H1 (cell line): ENCODE results near the gene MARK1. TPM values are rescaled to one million over a fixed set of nuclear protein-coding genes. Genes with fewer than 3 reads are reported as not detected.

Experiments used
- CTCF ChIA-PET: fragments of 300-600 bp; sonication (Branson Sonifier 250); formaldehyde crosslinking; loops from one replicate; lab custom pipeline; 2021; ENCODE audit not compliant: partially characterized antibody; lab: Charles Lee
- POLR2A ChIA-PET: fragments of 300-600 bp; sonication (Branson Sonifier 250); formaldehyde crosslinking; loops from one replicate; lab custom pipeline; 2021; ENCODE audit warnings: inconsistent platforms; ENCODE audit not compliant: partially characterized antibody; lab: Charles Lee
- DNase-seq, 2 experiments: peaks; one replicate each; pipeline versions ENCODE4 v3.0.0 to v3.0.0-alpha.2; 2010 to 2022; ENCODE audit warnings: low spot score in 2 of 2, low read depth in 1 of 2, mixed read lengths in 1 of 2
- FAIRE-seq: peaks from 2 replicates; lab custom pipeline; 2011; peaks lifted over from hg19 to GRCh38; lab: Jason Lieb, UNC
- H2AFZ ChIP-seq: 2 replicates; pipeline ENCODE4 v1.8.1; 2012; ENCODE audit warnings: low read length, inconsistent platforms
- H2AK5ac ChIP-seq: 2 replicates; pipeline ENCODE4 v1.6.1; 2013; ENCODE audit warnings: low read depth, low read length
- H2BK120ac ChIP-seq: replicated peaks from 2 replicates; pipeline ENCODE3; 2013; ENCODE audit warnings: low read depth, low read length, inconsistent platforms
- H2BK12ac ChIP-seq: 2 replicates; pipeline ENCODE4 v1.6.1; 2013; ENCODE audit warnings: low read depth, low read length
- H2BK15ac ChIP-seq: 2 replicates; pipeline ENCODE4 v1.6.1; 2013; ENCODE audit warnings: low read length
- H2BK20ac ChIP-seq: 2 replicates; pipeline ENCODE4 v1.6.1; 2013; ENCODE audit warnings: low read length
- H2BK5ac ChIP-seq: 2 replicates; pipeline ENCODE4 v1.6.1; 2013; ENCODE audit warnings: low read depth, low read length
- H3K14ac ChIP-seq: 2 replicates; pipeline ENCODE4 v1.6.1; 2013; ENCODE audit warnings: inconsistent platforms; ENCODE audit not compliant: insufficient read length
- H3K18ac ChIP-seq: 2 replicates; pipeline ENCODE4 v1.6.1; 2013; ENCODE audit warnings: low read length; ENCODE audit errors: extremely low read depth
- H3K23ac ChIP-seq: 2 replicates; pipeline ENCODE4 v1.6.1; 2013; ENCODE audit warnings: inconsistent platforms; ENCODE audit not compliant: insufficient read length
- H3K23me2 ChIP-seq: 2 replicates; pipeline ENCODE4 v1.6.1; 2013; ENCODE audit warnings: low read depth, low read length
- H3K27ac ChIP-seq: 2 replicates; pipeline ENCODE4 v1.6.1; 2011; ENCODE audit warnings: low read depth, low read length, inconsistent platforms
- H3K27me3 ChIP-seq, 4 experiments: replicated peaks in 1 of 4; 1 replicate in 1 of 4; 2 replicates in 3 of 4; pipeline versions ENCODE4 v1.6.1 to v1.8.1; 2011 to 2013; ENCODE audit warnings: low read length in 3 of 4, mild to moderate bottlenecking in 3 of 4, inconsistent platforms in 2 of 4, mixed read lengths in 2 of 4, moderate library complexity in 1 of 4; ENCODE audit not compliant: control insufficient read depth in 3 of 4, insufficient read depth in 3 of 4; ENCODE audit errors: extremely low read depth in 1 of 4
- H3K36me3 ChIP-seq, 4 experiments: 2 replicates each; pipeline versions ENCODE4 v1.6.1 to v1.8.1; 2011 to 2013; ENCODE audit warnings: mild to moderate bottlenecking in 4 of 4, low read length in 3 of 4, moderate library complexity in 2 of 4, control low read depth in 1 of 4, inconsistent platforms in 1 of 4; ENCODE audit not compliant: insufficient read depth in 4 of 4, control insufficient read depth in 2 of 4
- H3K4ac ChIP-seq: replicated peaks from 2 replicates; pipeline ENCODE3; 2013; ENCODE audit warnings: low read length, low read depth, mixed read lengths, inconsistent platforms; ENCODE audit not compliant: insufficient read length
- H3K4me1 ChIP-seq, 4 experiments: replicated peaks in 1 of 4; 1 replicate in 1 of 4; 2 replicates in 3 of 4; pipeline versions ENCODE4 v1.6.1 to v1.8.1; 2011 to 2013; ENCODE audit warnings: low read length in 3 of 4, inconsistent platforms in 2 of 4, mixed read lengths in 1 of 4; ENCODE audit not compliant: insufficient read depth in 4 of 4, control insufficient read depth in 3 of 4
- H3K4me2 ChIP-seq, 2 experiments: 2 replicates each; pipeline versions ENCODE4 v1.6.1 to v1.8.1; 2011 to 2013; ENCODE audit warnings: low read depth in 2 of 2, low read length in 2 of 2, control low read depth in 1 of 2, inconsistent platforms in 1 of 2, mild to moderate bottlenecking in 1 of 2; ENCODE audit not compliant: insufficient read depth in 1 of 2
- H3K4me3 ChIP-seq, 4 experiments: fragments of 200-600, 300-600 bp in 1 of 4; sonication (generic), shearing (Covaris generic), sonication (Bioruptor Twin) in 1 of 4; 2 replicates each; pipeline versions ENCODE4 v1.5.1 to v1.8.1; 2011 to 2016; ENCODE audit warnings: low read length in 4 of 4, low read depth in 3 of 4, control low read depth in 2 of 4, inconsistent platforms in 2 of 4, mild to moderate bottlenecking in 2 of 4, mixed read lengths in 1 of 4, moderate library complexity in 1 of 4; ENCODE audit not compliant: insufficient read depth in 2 of 4; ENCODE audit errors: extremely low read depth in 1 of 4
- H3K56ac ChIP-seq: replicated peaks from 2 replicates; pipeline ENCODE3; 2013; ENCODE audit warnings: low read depth, mild to moderate bottlenecking, mixed read lengths, low read length, inconsistent platforms; ENCODE audit not compliant: insufficient read length
- H3K79me1 ChIP-seq: 2 replicates; pipeline ENCODE4 v1.6.1; 2013; ENCODE audit warnings: low read depth, low read length, control low read depth
- H3K79me2 ChIP-seq, 2 experiments: 2 replicates each; pipeline versions ENCODE4 v1.6.1 to v1.8.1; 2012 to 2013; ENCODE audit warnings: low read length in 2 of 2, mild to moderate bottlenecking in 2 of 2, inconsistent platforms in 1 of 2; ENCODE audit not compliant: insufficient read depth in 2 of 2, control insufficient read depth in 1 of 2
- H3K9ac ChIP-seq, 4 experiments: replicated peaks in 1 of 4; 1 replicate in 1 of 4; 2 replicates in 3 of 4; pipeline versions ENCODE4 v1.6.1 to v1.8.1; 2011 to 2013; ENCODE audit warnings: low read depth in 3 of 4, low read length in 3 of 4, control low read depth in 2 of 4, mild to moderate bottlenecking in 2 of 4, moderate library complexity in 2 of 4, inconsistent platforms in 1 of 4; ENCODE audit errors: extremely low read depth in 1 of 4
- H3K9me3 ChIP-seq, 2 experiments: 2 replicates each; pipeline versions ENCODE4 v1.6.1 to v1.8.1; 2012 to 2013; ENCODE audit warnings: mild to moderate bottlenecking in 2 of 2, moderate library complexity in 2 of 2, control low read depth in 1 of 2, inconsistent platforms in 1 of 2, low read depth in 1 of 2, low read length in 1 of 2, mixed read lengths in 1 of 2; ENCODE audit not compliant: insufficient read depth in 2 of 2
- H4K20me1 ChIP-seq, 2 experiments: replicated peaks in 1 of 2; 2 replicates each; pipeline versions ENCODE3 to v1.8.1; 2011 to 2013; ENCODE audit warnings: inconsistent platforms in 2 of 2, low read length in 2 of 2, mild to moderate bottlenecking in 1 of 2; ENCODE audit not compliant: insufficient read depth in 2 of 2, control insufficient read depth in 1 of 2
- H4K5ac ChIP-seq: 2 replicates; pipeline ENCODE4 v1.6.1; 2013; ENCODE audit warnings: low read length, low read depth, mixed read lengths, inconsistent platforms; ENCODE audit not compliant: insufficient read length
- H4K8ac ChIP-seq: 2 replicates; pipeline ENCODE4 v1.8.0; 2013; ENCODE audit warnings: mild to moderate bottlenecking, moderate library complexity, low read length, inconsistent platforms; ENCODE audit not compliant: insufficient read depth; ENCODE audit errors: extremely low read depth
- H4K91ac ChIP-seq: replicated peaks from 2 replicates; pipeline ENCODE3; 2013; ENCODE audit warnings: low read length, mixed read lengths, inconsistent platforms; ENCODE audit not compliant: insufficient read length
- BCL11A ChIP-seq, 2 experiments: IDR thresholded peaks; one replicate each; pipeline ENCODE4 v1.6.1; 2011; ENCODE audit warnings: low read depth in 2 of 2, low read length in 2 of 2, mild to moderate bottlenecking in 2 of 2
- CREB1 ChIP-seq: IDR thresholded peaks from 2 replicates; pipeline ENCODE4 v1.6.1; 2012; ENCODE audit warnings: inconsistent platforms
- EGR1 ChIP-seq: IDR thresholded peaks from 2 replicates; pipeline ENCODE4 v1.6.1; 2011; ENCODE audit warnings: low read depth, low read length, borderline replicate concordance
- KDM5A ChIP-seq: fragments of 200-600 bp; IDR thresholded peaks from 2 replicates; pipeline ENCODE4 v1.7.1; 2012; ENCODE audit warnings: mild to moderate bottlenecking, low read length, inconsistent platforms, mixed read lengths
- POLR2A ChIP-seq, 2 experiments: IDR thresholded peaks; 1 replicate in 1 of 2; 2 replicates in 1 of 2; pipeline ENCODE4 v1.6.1; 2011; ENCODE audit warnings: low read depth in 2 of 2, low read length in 2 of 2, mild to moderate bottlenecking in 2 of 2; ENCODE audit errors: control extremely low read depth in 1 of 2
- SIX5 ChIP-seq: IDR thresholded peaks from 2 replicates; pipeline ENCODE4 v1.6.1; 2011; ENCODE audit warnings: mild to moderate bottlenecking, low read depth, low read length
- WGBS, 2 experiments: shearing (Covaris generic) in 1 of 2; methylation state at CpG; one replicate each; pipeline versions ENCODE4 v1.1.6 to v1.1.7; 2013 to 2015; ENCODE audit warnings: low lambda C conversion rate in 2 of 2, mixed read lengths in 2 of 2, inconsistent platforms in 1 of 2, low coverage in 1 of 2, missing lambda C conversion rate in 1 of 2; ENCODE audit not compliant: insufficient replicate concordance in 2 of 2, insufficient coverage in 1 of 2, insufficient read length in 1 of 2; ENCODE audit errors: extremely low coverage in 1 of 2, missing lambda C conversion rate in 1 of 2; 5-methylcytosine and 5-hydroxymethylcytosine counted together
- polyA plus RNA-seq, 7 experiments: library from polyadenylated mRNA; depleted of rRNA in 3 of 7; stranded (reverse) in 5 of 7; unstranded in 2 of 7; fragments of >200 nt in 5 of 7; fragments of 200-250 nt in 2 of 7; gene quantifications; 1 replicate in 5 of 7; 2 replicates in 1 of 7; 4 replicates in 1 of 7; pipeline versions ENCODE4 v1.2.1 to v1.2.3, GENCODE V29; 2011 to 2013; ENCODE audit warnings: missing spikeins in 2 of 7, mixed read lengths in 2 of 7
- total RNA-seq: library from RNA; stranded (reverse); fragmentation: NEBNext Ultra II Directional; extraction: Animal tissue kit (Norgen Biotek cat#: 25700); gene quantifications from 2 replicates; pipeline ENCODE4 v1.2.1, GENCODE V29; 2021
- TF ChIP-seq, protein P1 (sequence below): IDR thresholded peaks from 2 replicates; pipeline ENCODE4 v1.6.1; 2011; ENCODE audit warnings: low read depth, mild to moderate bottlenecking, low read length; ENCODE audit not compliant: insufficient read depth

Gene MARK1
- total and polyA plus RNA-seq, 2 of the 8 experiments (the other 6 are each of a cell fraction or from before 2014, with no cell fraction given) = 5.5 to 20.5 TPM

DNA sequence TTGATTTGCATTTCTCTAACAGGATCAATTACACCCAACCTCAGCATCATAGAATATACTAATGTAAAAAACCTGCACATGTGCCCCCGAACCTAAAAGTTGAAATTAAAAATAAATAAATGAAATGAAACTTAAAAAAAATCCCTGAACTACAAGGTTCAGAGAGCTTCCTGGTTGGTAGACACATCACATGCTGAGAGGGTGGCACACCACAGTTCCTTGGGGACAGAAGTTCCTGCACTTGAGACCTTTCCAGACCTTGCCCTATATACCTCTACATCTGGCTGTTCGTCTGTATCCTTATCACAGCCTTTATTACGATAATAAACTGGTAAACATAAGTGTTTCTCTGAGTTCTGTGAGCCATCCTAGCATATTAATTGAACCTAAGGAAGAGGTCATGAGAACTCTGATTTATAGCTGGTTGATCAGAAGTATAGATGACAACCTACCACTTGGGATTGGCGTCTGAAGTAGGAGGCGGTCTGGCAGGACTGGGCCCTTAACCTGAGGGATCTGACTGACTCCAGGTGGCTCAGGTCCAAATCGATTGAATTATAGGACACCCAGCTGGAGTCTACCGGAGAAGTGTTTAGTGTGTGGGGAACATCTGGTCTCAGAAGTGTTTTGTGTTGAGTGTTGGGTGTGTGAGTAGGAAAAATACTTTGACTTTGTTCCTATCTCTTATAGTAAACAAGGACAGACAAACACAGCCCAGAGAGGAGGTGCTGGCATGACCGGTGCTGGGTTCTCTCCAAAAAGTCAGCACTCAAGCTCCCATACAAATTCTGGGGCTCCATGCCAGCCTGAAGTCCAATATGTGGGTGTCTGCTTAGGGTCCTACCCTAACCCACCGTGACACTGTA, 181.2 kb downstream of the MARK1 start:
- Histone ChIP-seq H2BK12ac (no peak overlapping the region), H3K4ac (no peak overlapping the region), H4K5ac (no peak overlapping the region), H2BK5ac (no peak overlapping the region), H3K27ac (no peak overlapping the region), H2BK120ac (no peak overlapping the region), H3K79me2 (no peaks in the 10 kb centered on the region), H3K4me3 (no peak overlapping the region), H3K23me2 (no peaks in the 10 kb centered on the region), H2BK15ac (no peak overlapping the region), H3K4me2 (no peak overlapping the region), H3K18ac (no peak overlapping the region), H3K4me1 (peaks cover 0 to 3% (median 1%) of the 10 kb centered on the region in 4 experiments; a peak in 2 of 7 replicates), H3K36me3 (no peaks in the 10 kb centered on the region; a peak in 1 of 8 replicates), H3K27me3 (no peaks in the 10 kb centered on the region), H3K79me1 (no peaks in the 10 kb centered on the region), H2AK5ac (no peak overlapping the region), H2AFZ (no peak overlapping the region), H3K23ac (no peak overlapping the region), H2BK20ac (no peak overlapping the region), H3K9me3 (no peaks in the 10 kb centered on the region; a peak in 1 of 4 replicates), H3K9ac (no peak overlapping the region), H3K14ac (no peak overlapping the region), H4K8ac (no peak overlapping the region), H3K56ac (no peak overlapping the region), H4K20me1 (no peaks in the 10 kb centered on the region), H4K91ac (no peak overlapping the region)
- DNase-seq = no peak
- TF ChIP-seq EGR1 (no peak), BCL11A (IDR thresholded peaks at IDR 0.05; ENCODE audit: low read depth in 2 of 2, low read length in 2 of 2) (no peak), CREB1 (no peak), KDM5A (no peak), POLR2A (IDR thresholded peaks at IDR 0.05; ENCODE audit: control extremely low read depth in 1 of 2, low read depth in 2 of 2, low read length in 2 of 2) (no peak), SIX5 (no peak)
- TF ChIP-seq, protein P1, sequence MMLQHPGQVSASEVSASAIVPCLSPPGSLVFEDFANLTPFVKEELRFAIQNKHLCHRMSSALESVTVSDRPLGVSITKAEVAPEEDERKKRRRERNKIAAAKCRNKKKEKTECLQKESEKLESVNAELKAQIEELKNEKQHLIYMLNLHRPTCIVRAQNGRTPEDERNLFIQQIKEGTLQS = no peak
- no peak for FAIRE-seq
- CTCF ChIA-PET = interaction anchor here (0.6 to 1.8 kb wide), 10 partner anchors 10 to 551 kb away, joined by 3 to 8 read pairs (median 3); no protein-coding TSS in a partner anchor
- POLR2A ChIA-PET = interaction anchor here (1.1 kb wide), 1 partner anchor 78 kb away, joined by 3 read pairs; no protein-coding TSS in a partner anchor
- 78% methylated on average over 9 of the region's 9 CpGs; no CpG with 5 or more reads in 1 of the 2 experiments for WGBS, 2 experiments
